Natural killer cell (primary cell): ENCODE data around the gene POMP. TPM values are rescaled to one million over a fixed set of nuclear protein-coding genes. Genes with fewer than 3 reads are reported as not detected.

Experiments used
- ATAC-seq, 3 donors: fragments of 150-1000 bp in 2 of 3; fragments of 200-7000 bp in 1 of 3; cut with Tn5 transposase; 1 replicate in 1 of 3; 2 replicates in 2 of 3; pipeline ENCODE4 v1.10.0; 2021; ENCODE audit warnings: mild to moderate bottlenecking in 2 of 3, moderate library complexity in 2 of 3
- DNase-seq, 2 donors: peaks; one replicate each; pipeline versions ENCODE4 v3.0.0 to v3.0.0-alpha.2; 2013 to 2021; ENCODE audit warnings: mixed read lengths in 1 of 2
- H3K27ac ChIP-seq: one replicate; pipeline ENCODE4 v1.5.1; 2013; ENCODE audit warnings: mild to moderate bottlenecking, low read length
- H3K27me3 ChIP-seq: one replicate; pipeline ENCODE4 v1.6.1; 2013; ENCODE audit warnings: low read length; ENCODE audit not compliant: control insufficient read depth, insufficient read depth
- H3K36me3 ChIP-seq: one replicate; pipeline ENCODE4 v1.6.1; 2013; ENCODE audit warnings: low read length; ENCODE audit not compliant: control insufficient read depth, insufficient read depth
- H3K4me1 ChIP-seq: one replicate; pipeline ENCODE4 v1.6.1; 2013; ENCODE audit warnings: low read length; ENCODE audit not compliant: control insufficient read depth, insufficient read depth
- H3K4me3 ChIP-seq: one replicate; pipeline ENCODE4 v1.5.1; 2013; ENCODE audit warnings: low read length
- H3K9me3 ChIP-seq: one replicate; pipeline ENCODE4 v1.6.1; 2013; ENCODE audit warnings: low read length; ENCODE audit not compliant: control insufficient read depth, insufficient read depth
- H3K27ac Mint-ChIP-seq, 2 donors: one replicate each; pipeline ENCODE4 v1.8.0; 2022; ENCODE audit warnings: mild to moderate bottlenecking in 2 of 2, mixed read lengths in 2 of 2, moderate library complexity in 1 of 2
- H3K27me3 Mint-ChIP-seq, 2 donors: one replicate each; pipeline ENCODE4 v1.8.0; 2022; ENCODE audit warnings: low read depth in 2 of 2, mixed read lengths in 2 of 2
- H3K36me3 Mint-ChIP-seq: one replicate; pipeline ENCODE4 v1.8.0; 2022; ENCODE audit warnings: mixed read lengths
- H3K4me1 Mint-ChIP-seq, 2 donors: one replicate each; pipeline ENCODE4 v1.8.0; 2022; ENCODE audit warnings: mixed read lengths in 2 of 2
- H3K4me3 Mint-ChIP-seq: one replicate; pipeline ENCODE4 v1.8.0; 2022; ENCODE audit warnings: mild to moderate bottlenecking, moderate library complexity, mixed read lengths
- H3K9me3 Mint-ChIP-seq, 2 donors: one replicate each; pipeline ENCODE4 v1.8.0; 2022; ENCODE audit warnings: mixed read lengths in 2 of 2
- CTCF ChIP-seq: fragments of 200-600 bp; IDR thresholded peaks from one replicate; pipeline ENCODE4 v1.8.0; 2022; ENCODE audit warnings: antibody characterized with exemption
- WGBS: methylation state at CpG from one replicate; pipeline ENCODE4 v1.1.7; 2013; ENCODE audit warnings: missing lambda C conversion rate; ENCODE audit not compliant: insufficient coverage; 5-methylcytosine and 5-hydroxymethylcytosine counted together
- intact Hi-C: fragments of 100-400 bp; cut with micrococcal nuclease; formaldehyde crosslinking; loops from one replicate; pipeline ENCODE4 v1.14.2; 2022
- total RNA-seq, 4 donors: library from RNA; stranded (reverse); fragments of 120-200 nt in 1 of 4; gene quantifications; one replicate each; pipeline versions ENCODE4 v1.2.3 to v1.2.4, GENCODE V29; 2013 to 2022

The POMP gene
- total RNA-seq, 3 donors from 2014 or later (not counting 1 experiment from before 2014, with no cell fraction given): 33.0 to 42.2 (median 36.0) TPM

- H3K27me3 ChIP-seq: no peaks in the 10 kb centered on the region
- DNase-seq (no peak), ATAC-seq (no peak)
- TF ChIP-seq CTCF: no peak
- H3K4me3 ChIP-seq: no peak overlapping the region
- intact Hi-C loops: no loop called here
- no peaks in the 10 kb centered on the region for H3K36me3 Mint-ChIP-seq
- H3K27ac ChIP-seq: no peak overlapping the region
- no peaks in the 10 kb centered on the region for H3K36me3 ChIP-seq
- H3K4me3 Mint-ChIP-seq: no peak overlapping the region
- no peaks in the 10 kb centered on the region for H3K9me3 ChIP-seq
- no peak overlapping the region for H3K27ac Mint-ChIP-seq
- peaks cover 5% of the 10 kb centered on the region for H3K4me1 ChIP-seq
- no peaks in the 10 kb centered on the region for H3K9me3 Mint-ChIP-seq
- H3K4me1 Mint-ChIP-seq: peaks cover 0 to 11% of the 10 kb centered on the region in 2 donors
- peaks cover 10 to 13% of the 10 kb centered on the region in 2 donors for H3K27me3 Mint-ChIP-seq
- 90% methylated on average over 4 of the region's 5 CpGs for WGBS
These were observed 32.7 kb upstream of the POMP start for GRCh38 chr13:28626266-28626665.

DNA sequence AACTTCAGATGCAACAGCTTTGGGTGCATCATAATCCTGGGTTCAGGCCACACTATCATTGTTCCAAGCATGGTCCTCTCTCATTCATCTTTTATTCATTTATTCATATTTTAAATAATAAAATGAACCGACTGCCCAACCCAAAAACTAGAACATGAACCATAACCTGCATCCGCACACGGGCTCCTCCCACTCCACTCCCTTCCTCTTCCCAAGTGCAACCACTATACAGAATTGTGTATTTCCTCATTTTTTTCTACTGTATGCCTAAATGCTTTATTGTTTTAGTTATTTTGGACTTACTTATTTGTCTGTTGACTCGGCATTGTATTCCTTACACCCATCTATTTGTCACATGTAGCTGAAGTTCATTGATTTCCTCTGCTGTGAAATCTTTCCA, 30.7 kb upstream of the POMP start:
- DNase-seq (no peak), ATAC-seq (no peak)
- Histone ChIP-seq H3K27ac (no peak overlapping the region), H3K4me1 (peaks cover 5% of the 10 kb centered on the region), H3K36me3 (no peaks in the 10 kb centered on the region), H3K27me3 (no peaks in the 10 kb centered on the region), H3K4me3 (no peak overlapping the region), H3K9me3 (no peaks in the 10 kb centered on the region)
- Mint-ChIP-seq H3K9me3 (no peaks in the 10 kb centered on the region), H3K27me3 (peaks cover 10 to 19% of the 10 kb centered on the region in 2 donors), H3K36me3 (no peaks in the 10 kb centered on the region), H3K27ac (no peak overlapping the region), H3K4me3 (no peak overlapping the region), H3K4me1 (peaks cover 0 to 6% of the 10 kb centered on the region in 2 donors)
- no peak for TF ChIP-seq CTCF
- intact Hi-C loops: no loop called here
- 31% methylated on average over 4 of the region's 4 CpGs for WGBS

DNA sequence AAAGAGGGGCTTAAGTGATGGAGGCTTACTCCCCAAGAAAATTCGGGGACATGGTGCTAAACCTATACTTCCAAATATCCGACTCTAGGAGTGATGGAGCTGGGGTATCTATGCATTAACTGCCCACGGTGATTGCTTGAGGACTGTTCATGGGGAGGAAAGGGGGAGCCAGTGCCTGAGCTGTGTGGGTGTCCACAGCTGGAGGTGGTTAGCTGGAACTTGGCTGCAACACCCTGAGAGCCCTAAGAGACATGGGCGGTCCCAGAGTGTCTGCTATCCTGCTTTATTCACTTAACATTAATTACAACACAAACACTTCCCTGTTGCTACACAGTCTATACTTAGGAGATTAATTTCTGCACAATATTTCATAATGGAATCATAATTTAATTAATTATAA, 28.1 kb upstream of the POMP start:
- ATAC-seq: no peak
- Mint-ChIP-seq H3K27me3 (peaks cover 14 to 28% of the 10 kb centered on the region in 2 donors), H3K4me1 (no peaks in the 10 kb centered on the region), H3K4me3 (no peak overlapping the region), H3K9me3 (no peaks in the 10 kb centered on the region), H3K27ac (no peak overlapping the region), H3K36me3 (no peaks in the 10 kb centered on the region)
- Histone ChIP-seq H3K36me3 (no peaks in the 10 kb centered on the region), H3K27me3 (peaks cover 3% of the 10 kb centered on the region), H3K27ac (no peak overlapping the region), H3K9me3 (no peaks in the 10 kb centered on the region), H3K4me1 (no peaks in the 10 kb centered on the region), H3K4me3 (no peak overlapping the region)
- intact Hi-C loops: no loop called here
- 93% methylated on average over 4 of the region's 4 CpGs for WGBS
- no peak for DNase-seq
- no peak for TF ChIP-seq CTCF

GRCh38 chr13:28631801-28632200, 27.1 kb upstream of the POMP start:
- Mint-ChIP-seq H3K4me3 (no peak overlapping the region), H3K27ac (no peak overlapping the region), H3K36me3 (no peaks in the 10 kb centered on the region), H3K4me1 (peaks cover 4% of the 10 kb centered on the region in 2 donors), H3K27me3 (peaks cover 16 to 33% of the 10 kb centered on the region in 2 donors), H3K9me3 (no peaks in the 10 kb centered on the region)
- intact Hi-C loops: no loop called here
- ATAC-seq: no peak
- no peak for TF ChIP-seq CTCF
- H3K9me3 ChIP-seq: no peaks in the 10 kb centered on the region
- peaks cover 3% of the 10 kb centered on the region for H3K27me3 ChIP-seq
- H3K4me3 ChIP-seq: no peak overlapping the region
- no peaks in the 10 kb centered on the region for H3K4me1 ChIP-seq
- WGBS: 100% methylated on average over 1 of the region's 1 CpG
- H3K36me3 ChIP-seq: no peaks in the 10 kb centered on the region
- DNase-seq: no peak
- H3K27ac ChIP-seq: no peak overlapping the region
